OCI-LY1 (cell line): ENCODE data around the gene KCNJ15.
A peak's percentile ranks its signal among the peaks of the same experiment; 100 is the strongest.

Experiments used
- H2AFZ ChIP-seq: fragments of 200-600 bp; sonication (generic), shearing (Covaris generic); 2 replicates; pipeline ENCODE4 v1.6.0; 2014; ENCODE audit warnings: antibody characterized with exemption, mild to moderate bottlenecking, low read length
- H3F3A ChIP-seq: fragments of 200-600 bp; sonication (generic), shearing (Covaris generic); 2 replicates; pipeline ENCODE4 v1.6.0; 2014; ENCODE audit warnings: mild to moderate bottlenecking, antibody characterized with exemption, low read length, moderate library complexity; ENCODE audit not compliant: insufficient read depth
- H3K27ac ChIP-seq: fragments of 200-600 bp; sonication (generic); 2 replicates; pipeline ENCODE4 v1.5.1; 2014; ENCODE audit warnings: low read length, mixed run types, mild to moderate bottlenecking, low read depth; ENCODE audit not compliant: poor library complexity, severe bottlenecking
- H3K27me3 ChIP-seq: fragments of 200-600 bp; sonication (generic); 2 replicates; pipeline ENCODE4 v1.6.0; 2014; ENCODE audit warnings: antibody characterized with exemption, mild to moderate bottlenecking, low read length, moderate library complexity; ENCODE audit not compliant: insufficient read depth
- H3K36me3 ChIP-seq: fragments of 200-600 bp; sonication (generic); 2 replicates; pipeline ENCODE4 v1.6.1; 2014; ENCODE audit warnings: mild to moderate bottlenecking, antibody characterized with exemption, low read length, moderate library complexity, mixed read lengths; ENCODE audit not compliant: insufficient read depth
- H3K4me1 ChIP-seq: fragments of 200-600 bp; sonication (generic); 2 replicates; pipeline ENCODE4 v1.5.1; 2014; ENCODE audit warnings: mild to moderate bottlenecking, low read length, moderate library complexity; ENCODE audit not compliant: insufficient read depth, severe bottlenecking
- H3K4me2 ChIP-seq: fragments of 200-600 bp; sonication (generic), shearing (Covaris generic); 2 replicates; pipeline ENCODE4 v1.6.1; 2014; ENCODE audit warnings: low read length
- H3K4me3 ChIP-seq: fragments of 200-600 bp; sonication (generic); 2 replicates; pipeline ENCODE4 v1.5.1; 2014; ENCODE audit warnings: low read length, low read depth, mild to moderate bottlenecking, mixed read lengths; ENCODE audit not compliant: poor library complexity, severe bottlenecking
- H3K79me2 ChIP-seq: fragments of 200-600 bp; shearing (Covaris generic); 2 replicates; pipeline ENCODE4 v1.6.1; 2016; ENCODE audit warnings: mixed run types, low read length, mixed read lengths; ENCODE audit not compliant: insufficient read depth
- H3K9ac ChIP-seq: fragments of 200-600 bp; sonication (generic), shearing (Covaris generic); 2 replicates; pipeline ENCODE4 v1.6.1; 2014; ENCODE audit warnings: mild to moderate bottlenecking, low read length, mixed read lengths
- H3K9me2 ChIP-seq: fragments of 200-600 bp; sonication (generic), shearing (Covaris generic); 2 replicates; pipeline ENCODE4 v1.6.1; 2014; ENCODE audit warnings: low read depth, mild to moderate bottlenecking, low read length, mixed read lengths
- H3K9me3 ChIP-seq: fragments of 200-600 bp; shearing (Covaris generic); 2 replicates; pipeline ENCODE4 v1.6.1; 2014; ENCODE audit warnings: low read length, mixed read lengths
- H4K20me1 ChIP-seq: fragments of 200-600 bp; sonication (generic), shearing (Covaris generic); 2 replicates; pipeline ENCODE4 v1.6.0; 2016; ENCODE audit warnings: mild to moderate bottlenecking, low read length; ENCODE audit not compliant: insufficient read depth
- EZH2 ChIP-seq: fragments of 200-600 bp; sonication (generic), shearing (Covaris generic); IDR thresholded peaks from 2 replicates; pipeline ENCODE4 v1.8.0; 2017; ENCODE audit warnings: borderline replicate concordance, mixed run types, mild to moderate bottlenecking, antibody characterized with exemption, low read length, moderate library complexity, mixed read lengths
- TF ChIP-seq, protein P1 (sequence below): fragments of 200-600 bp; sonication (generic), shearing (Covaris generic); IDR thresholded peaks from 2 replicates; pipeline ENCODE4 v1.5.1; 2017; ENCODE audit warnings: mild to moderate bottlenecking, antibody characterized with exemption, low read length, moderate library complexity, mixed read lengths

Gene KCNJ15

DNA sequence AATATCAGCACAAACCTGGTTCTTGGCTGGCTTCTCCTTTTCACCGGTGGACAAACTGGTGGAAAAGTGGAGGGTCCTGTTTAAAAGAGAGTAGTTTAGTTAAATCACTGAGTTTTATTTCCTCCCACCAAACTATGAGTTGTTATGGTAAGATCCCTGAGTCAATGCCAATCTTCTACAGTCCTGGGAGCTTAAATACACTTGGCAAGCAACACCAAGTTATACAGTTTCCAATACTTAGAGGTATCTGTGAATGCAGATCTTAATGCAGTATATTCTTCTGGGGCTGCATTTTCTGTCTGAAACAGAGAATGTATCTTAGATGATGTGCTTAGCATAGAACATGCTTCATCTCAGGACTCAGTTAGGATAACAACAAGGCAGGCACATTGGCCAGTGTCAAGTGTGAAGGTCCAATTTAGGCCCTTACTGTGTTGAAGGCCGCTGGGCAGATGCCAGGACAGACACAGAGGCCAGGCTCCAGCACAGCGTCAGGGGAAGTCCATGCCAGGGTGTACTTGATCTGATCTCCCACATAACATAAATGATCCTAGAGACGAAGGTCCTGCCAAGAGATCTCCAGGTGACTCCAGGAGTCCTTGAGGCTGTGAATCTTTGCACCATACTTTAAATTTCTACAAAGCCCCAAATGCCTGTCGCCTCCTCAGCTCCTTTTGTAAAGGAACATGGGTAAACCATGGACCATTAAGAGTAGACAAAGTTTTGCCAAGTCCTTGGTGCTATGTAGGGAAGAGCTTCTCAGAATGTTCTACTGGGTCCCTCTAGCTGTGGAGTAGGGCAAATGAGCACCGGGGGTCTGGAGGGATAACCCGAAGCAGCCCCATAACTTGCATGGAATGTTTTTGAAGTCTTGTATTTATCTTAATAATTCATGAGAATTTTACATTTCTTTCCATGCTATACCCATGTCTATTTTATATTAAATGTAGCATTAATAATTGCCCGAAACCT lies 76.8 kb downstream of the KCNJ15 start:
- no peaks in the 10 kb centered on the region for H3K9me3 ChIP-seq

DNA sequence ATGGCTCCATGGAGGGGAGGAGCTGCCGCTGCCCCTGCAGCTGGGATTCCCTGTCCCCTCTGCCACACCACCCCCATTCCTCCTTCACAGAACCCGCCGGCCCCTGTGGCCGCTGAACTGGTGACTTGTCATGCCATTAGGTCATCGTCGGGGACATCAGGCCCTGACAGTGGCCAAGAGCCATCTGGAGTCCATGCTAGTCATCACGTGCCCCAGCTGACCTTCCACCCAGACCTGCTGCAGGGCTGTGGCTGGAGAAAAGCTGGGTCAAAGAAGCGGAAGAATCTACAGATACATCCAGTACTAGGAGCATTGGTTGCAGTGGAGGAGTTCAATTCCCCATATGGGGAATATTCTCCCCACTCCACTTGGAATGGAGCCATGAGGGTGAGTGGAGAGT lies 78.1 kb downstream of the KCNJ15 start:
- TF ChIP-seq, protein P1, sequence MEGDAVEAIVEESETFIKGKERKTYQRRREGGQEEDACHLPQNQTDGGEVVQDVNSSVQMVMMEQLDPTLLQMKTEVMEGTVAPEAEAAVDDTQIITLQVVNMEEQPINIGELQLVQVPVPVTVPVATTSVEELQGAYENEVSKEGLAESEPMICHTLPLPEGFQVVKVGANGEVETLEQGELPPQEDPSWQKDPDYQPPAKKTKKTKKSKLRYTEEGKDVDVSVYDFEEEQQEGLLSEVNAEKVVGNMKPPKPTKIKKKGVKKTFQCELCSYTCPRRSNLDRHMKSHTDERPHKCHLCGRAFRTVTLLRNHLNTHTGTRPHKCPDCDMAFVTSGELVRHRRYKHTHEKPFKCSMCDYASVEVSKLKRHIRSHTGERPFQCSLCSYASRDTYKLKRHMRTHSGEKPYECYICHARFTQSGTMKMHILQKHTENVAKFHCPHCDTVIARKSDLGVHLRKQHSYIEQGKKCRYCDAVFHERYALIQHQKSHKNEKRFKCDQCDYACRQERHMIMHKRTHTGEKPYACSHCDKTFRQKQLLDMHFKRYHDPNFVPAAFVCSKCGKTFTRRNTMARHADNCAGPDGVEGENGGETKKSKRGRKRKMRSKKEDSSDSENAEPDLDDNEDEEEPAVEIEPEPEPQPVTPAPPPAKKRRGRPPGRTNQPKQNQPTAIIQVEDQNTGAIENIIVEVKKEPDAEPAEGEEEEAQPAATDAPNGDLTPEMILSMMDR: no peak
- TF ChIP-seq EZH2: no peak
- H3K27me3 ChIP-seq: 0 out of 2 replicates have a peak, but pooled peaks cover 4% of the 10 kb centered on the region
- H3F3A ChIP-seq: no peaks in the 10 kb centered on the region
- H3K4me3 ChIP-seq: no peak overlapping the region
- H3K9me3 ChIP-seq: no peaks in the 10 kb centered on the region
- no peaks in the 10 kb centered on the region for H3K36me3 ChIP-seq
- no peak overlapping the region for H2AFZ ChIP-seq
- no peak overlapping the region for H3K27ac ChIP-seq
- no peaks in the 10 kb centered on the region for H4K20me1 ChIP-seq
- no peak overlapping the region for H3K9ac ChIP-seq
- H3K9me2 ChIP-seq: no peaks in the 10 kb centered on the region
- H3K79me2 ChIP-seq: no peaks in the 10 kb centered on the region
- no peaks in the 10 kb centered on the region for H3K4me1 ChIP-seq
- no peak overlapping the region for H3K4me2 ChIP-seq

More for the DNA sequence above, 76.8 kb downstream of the KCNJ15 start:
- no peaks in the 10 kb centered on the region for H3K36me3 ChIP-seq
- H3F3A ChIP-seq: no peaks in the 10 kb centered on the region
- H3K27ac ChIP-seq: no peak overlapping the region
- no peaks in the 10 kb centered on the region for H3K79me2 ChIP-seq
- 0 out of 2 replicates have a peak, but pooled peaks cover 4% of the 10 kb centered on the region for H3K27me3 ChIP-seq
- no peak overlapping the region for H3K4me3 ChIP-seq
- no peak overlapping the region for H3K4me2 ChIP-seq
- no peak overlapping the region for H2AFZ ChIP-seq
- TF ChIP-seq EZH2: no peak
- TF ChIP-seq, protein P1: 0 out of 2 replicates have a peak, but pooled peaks have one; percentile 11
- no peaks in the 10 kb centered on the region for H4K20me1 ChIP-seq
- H3K9ac ChIP-seq: no peak overlapping the region
- H3K9me2 ChIP-seq: no peaks in the 10 kb centered on the region
- H3K4me1 ChIP-seq: no peaks in the 10 kb centered on the region

DNA sequence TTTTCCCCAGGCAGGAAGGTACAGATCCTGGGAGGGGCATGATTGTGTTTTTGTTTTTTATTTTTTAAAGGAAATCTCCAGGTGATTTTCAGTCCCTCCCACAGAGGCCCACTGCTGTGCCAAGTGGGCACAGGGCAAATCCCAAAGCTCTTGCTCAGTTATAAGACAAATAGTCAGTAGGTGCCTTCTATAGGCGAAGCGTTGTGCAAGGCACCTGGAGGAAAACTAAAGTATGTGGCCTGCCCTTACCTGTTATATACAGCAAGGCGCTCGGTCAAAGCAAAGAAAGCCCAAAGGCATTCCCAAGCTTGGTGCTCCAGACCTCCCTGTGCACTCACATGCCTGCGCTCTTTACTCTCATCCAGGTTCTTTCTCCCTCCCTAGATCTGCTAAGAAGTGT lies 81.0 kb downstream of the KCNJ15 start:
- TF ChIP-seq EZH2: no peak
- TF ChIP-seq, protein P1: no peak
- H3K4me1 ChIP-seq: no peaks in the 10 kb centered on the region
- H3K9ac ChIP-seq: no peak overlapping the region
- no peaks in the 10 kb centered on the region for H3F3A ChIP-seq
- no peak overlapping the region for H3K4me2 ChIP-seq
- no peak overlapping the region for H2AFZ ChIP-seq
- no peak overlapping the region for H3K27ac ChIP-seq
- 0 out of 2 replicates have a peak, but pooled peaks cover 4% of the 10 kb centered on the region for H3K27me3 ChIP-seq
- no peaks in the 10 kb centered on the region for H3K9me3 ChIP-seq
- no peak overlapping the region for H3K4me3 ChIP-seq
- H3K9me2 ChIP-seq: no peaks in the 10 kb centered on the region
- no peaks in the 10 kb centered on the region for H4K20me1 ChIP-seq
- H3K36me3 ChIP-seq: no peaks in the 10 kb centered on the region
- no peaks in the 10 kb centered on the region for H3K79me2 ChIP-seq
